CD4-positive, alpha-beta T cell treated with Interleukin-15 for 4 hours (primary cell): ENCODE results near the gene FERMT3.

ENCODE experiments used
- DNase-seq: peaks from one replicate; pipeline ENCODE4 v3.0.0-alpha.2; 2020; ENCODE audit warnings: low spot score

FERMT3 gene

DNA sequence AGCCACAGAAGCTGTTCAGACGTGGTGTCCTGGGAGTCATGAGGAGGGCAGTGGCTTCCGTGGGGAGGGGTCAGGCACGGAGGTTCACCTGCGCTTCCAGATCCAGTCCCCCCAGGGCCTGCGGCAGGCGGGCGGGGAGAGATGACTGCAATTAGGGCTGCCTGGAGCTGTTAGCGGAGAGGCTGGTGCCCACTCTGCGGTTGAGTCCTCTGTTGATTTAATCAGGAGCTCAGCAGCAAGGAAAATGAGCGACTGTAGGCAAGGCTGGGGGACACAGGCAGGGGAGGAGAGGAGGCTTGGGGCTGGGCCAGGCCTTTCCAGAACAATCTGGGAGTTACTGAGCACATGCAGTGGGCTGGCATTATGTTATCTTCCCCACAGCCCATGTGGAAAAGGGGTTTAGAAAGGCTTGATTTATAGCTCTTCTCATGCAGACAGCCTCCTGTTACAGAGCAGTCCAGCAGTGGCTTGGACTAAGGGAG lies 57.9 kb downstream of the FERMT3 start:
- no peak for DNase-seq

DNA sequence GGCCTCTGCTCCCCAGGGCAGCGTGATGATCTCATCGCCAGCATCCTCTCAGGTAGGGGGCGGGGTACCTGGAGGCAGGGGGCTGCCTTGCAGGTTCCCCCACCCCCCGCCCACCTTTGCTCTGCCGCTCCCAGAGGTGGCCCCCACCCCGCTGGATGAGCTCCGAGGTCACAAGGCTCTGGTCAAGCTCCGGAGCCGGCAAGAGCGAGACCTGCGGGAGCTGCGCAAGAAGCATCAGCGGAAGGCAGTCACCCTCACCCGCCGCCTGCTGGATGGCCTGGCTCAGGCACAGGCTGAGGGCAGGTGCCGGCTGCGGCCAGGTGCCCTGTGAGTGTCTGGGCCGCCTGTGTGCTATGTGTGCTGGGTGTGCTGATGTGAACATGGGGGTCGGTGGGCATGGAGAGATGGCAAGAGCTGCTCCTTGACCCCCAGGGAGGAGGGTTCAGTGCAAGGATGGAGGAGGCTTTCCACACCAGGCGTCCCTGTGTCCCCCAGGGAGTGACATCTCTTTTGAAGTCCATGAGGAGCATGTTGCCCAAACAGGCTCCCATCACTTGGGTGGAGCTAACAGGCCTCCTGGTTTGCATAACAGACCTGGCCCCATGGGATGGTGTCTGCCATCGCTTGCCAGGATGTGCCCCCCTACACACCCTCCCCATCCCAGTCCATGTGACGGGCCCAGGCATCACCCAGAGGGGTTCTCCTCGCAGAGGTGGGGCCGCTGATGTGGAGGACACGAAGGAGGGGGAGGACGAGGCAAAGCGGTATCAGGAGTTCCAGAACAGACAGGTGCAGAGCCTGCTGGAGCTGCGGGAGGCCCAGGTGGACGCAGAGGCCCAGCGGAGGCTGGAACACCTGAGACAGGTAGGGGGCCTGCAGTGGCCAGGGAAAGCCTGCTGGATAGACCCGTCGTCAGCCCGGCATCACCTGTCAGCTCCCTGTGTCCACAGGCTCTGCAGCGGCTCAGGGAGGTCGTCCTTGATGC lies 58.9 kb downstream of the FERMT3 start:
- no peak for DNase-seq

DNA sequence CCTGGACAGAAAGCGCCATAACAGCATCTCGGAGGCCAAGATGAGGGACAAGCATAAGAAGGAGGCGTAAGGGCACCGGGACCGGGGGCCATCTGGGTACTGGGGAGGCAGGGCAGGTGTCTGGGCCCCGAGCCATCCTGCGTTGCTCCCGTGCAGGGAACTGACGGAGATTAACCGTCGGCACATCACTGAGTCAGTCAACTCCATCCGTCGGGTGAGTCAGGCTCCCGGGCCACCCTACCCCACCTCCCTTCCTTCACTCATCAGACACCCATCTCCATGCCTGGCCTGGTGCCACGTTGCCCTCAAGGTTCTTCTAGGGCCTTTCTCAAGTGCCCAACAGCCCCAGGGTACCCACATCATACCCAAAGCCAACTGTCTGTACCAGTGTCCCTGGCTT lies 59.8 kb downstream of the FERMT3 start:
- no peak for DNase-seq

DNA sequence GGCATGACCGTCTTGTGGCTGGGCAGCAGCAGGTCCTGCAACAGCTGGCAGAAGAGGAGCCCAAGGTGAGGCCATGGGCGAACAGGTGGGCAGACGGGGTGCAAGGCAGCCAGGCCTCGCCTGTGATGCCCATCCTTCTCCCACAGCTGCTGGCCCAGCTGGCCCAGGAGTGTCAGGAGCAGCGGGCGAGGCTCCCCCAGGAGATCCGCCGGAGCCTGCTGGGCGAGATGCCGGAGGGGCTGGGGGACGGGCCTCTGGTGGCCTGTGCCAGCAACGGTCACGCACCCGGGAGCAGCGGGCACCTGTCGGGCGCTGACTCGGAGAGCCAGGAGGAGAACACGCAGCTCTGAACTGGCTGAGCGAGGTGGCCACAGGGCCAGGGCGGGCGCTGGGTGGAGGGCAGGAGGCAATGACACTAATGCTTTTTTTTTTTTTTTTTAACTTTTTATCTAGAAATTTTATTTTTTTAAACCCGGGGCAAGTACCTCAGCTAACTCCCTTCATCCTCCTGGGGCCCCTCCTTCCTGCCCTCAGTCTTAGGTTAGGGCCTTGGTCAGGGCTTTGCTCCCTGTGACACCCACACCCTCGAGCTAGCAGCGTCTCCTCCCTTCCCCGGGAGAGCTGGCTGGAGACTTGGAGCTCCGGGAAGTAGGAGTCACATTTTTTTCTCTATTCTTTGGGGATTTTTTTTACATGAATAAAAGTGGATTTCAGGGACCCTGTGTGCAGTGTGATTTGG lies 60.9 kb downstream of the FERMT3 start:
- DNase-seq, result no peak

DNA sequence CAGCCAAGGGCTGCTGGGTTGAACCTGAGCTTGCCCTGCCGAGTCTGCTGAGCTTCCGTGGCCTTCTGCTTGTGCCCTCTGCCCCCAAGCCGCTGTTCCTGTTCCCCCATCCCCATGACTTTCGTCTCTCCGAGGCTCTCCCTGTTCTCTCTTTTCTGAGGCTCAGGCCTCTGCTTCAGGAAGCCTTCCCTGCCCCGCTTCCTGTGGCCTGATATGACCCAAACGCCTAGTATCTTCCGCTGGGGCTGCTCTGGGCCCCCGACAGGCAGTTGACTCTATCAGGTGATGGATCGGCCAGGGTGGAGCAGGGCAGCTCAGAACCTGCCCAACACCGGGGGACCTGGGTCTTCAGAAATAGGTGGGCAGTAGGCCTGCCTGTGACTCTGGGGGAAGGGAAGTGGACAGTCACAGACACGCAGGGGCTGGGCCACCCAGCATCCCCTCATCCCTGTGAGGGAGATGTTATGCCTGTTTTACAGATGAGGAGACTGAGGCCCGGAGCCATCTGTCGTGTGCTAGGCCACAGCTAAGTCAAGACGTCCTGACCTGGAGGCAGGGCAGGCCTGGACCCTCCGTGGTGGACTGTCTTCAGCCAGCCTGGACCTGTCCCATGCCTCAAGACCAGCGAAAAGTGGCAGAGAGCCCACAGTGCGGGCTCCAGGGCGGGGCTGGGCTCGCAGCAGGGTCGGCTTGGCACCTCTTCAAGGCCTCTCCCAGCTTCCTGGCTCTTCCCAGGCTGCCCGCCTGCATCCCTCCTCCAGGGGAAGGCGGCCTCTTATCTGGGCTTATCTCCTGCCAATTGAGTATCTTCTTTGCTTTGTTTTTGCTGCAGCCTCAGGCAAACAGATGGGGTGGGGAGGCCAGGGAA lies 61.7 kb downstream of the FERMT3 start:
- no peak for DNase-seq

DNA sequence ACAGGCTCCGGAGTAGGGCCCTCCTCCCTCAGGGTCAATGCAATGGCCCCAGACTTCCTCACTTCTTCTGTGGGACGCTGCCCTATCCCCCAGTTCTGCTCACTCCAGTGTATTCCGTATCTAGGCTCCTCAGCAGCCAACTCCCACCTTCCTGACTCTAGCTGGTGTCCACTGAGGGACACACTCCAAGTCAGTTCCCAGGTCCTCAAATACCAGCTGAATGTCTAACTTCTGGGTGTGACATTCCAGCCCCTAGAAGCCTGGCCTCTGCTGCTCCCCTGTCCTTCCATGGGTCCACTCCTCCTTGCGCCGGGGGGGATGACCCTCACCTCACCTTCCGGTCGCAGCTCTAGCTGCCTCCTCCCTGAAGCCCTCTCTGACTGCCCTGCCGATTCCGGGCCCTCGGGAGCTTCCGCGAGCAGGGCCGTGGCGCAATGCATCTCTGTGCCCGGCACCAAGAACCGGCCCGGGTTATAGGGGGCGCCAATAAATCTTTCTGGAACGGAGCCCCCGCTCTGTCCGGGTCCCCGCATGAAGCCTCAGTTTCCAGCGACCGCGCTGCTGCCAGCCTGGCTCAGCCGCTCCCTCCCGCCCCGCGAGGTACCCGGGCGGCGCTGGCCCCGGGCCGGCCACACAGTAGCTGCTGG lies 62.5 kb downstream of the FERMT3 start:
- DNase-seq, result peak; percentile 31

DNA sequence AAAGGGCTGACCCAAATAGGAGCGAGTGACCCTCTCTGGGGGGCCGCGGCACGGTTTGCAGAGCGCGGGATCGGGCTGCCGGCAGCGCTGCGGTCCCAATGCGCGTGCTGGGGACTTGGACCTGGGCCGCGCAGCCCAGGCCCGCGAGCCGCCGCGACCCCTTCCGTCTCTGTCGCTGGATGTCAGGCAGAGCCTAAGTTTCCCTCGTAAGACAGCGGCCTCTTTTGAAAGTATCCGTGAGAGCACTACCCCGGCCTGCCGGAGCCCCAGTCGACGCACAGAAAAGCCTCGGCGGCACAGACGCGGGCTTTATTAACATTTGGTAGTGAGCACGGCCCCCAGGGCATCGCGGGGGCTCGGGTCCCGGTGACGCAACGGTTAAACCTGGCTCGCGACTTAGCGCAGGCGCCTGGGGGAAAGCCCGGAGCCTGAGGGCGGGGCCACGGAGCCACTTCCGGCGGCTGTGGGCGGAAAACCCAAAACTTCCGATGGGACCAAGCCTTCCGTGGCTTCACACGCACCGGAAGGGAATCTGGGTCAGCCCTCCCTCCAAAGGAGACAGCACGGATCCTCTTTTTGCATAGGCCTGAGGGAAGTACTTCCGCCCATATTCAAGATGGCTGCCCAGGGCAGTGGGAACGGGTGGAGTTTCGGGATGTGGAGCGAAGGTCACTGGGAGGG lies 63.2 kb downstream of the FERMT3 start:
- peak; percentile 98 for DNase-seq
